Cerebellar cortex (tissue), 1 donor: ENCODE results near the gene VPS72.

Experiments used
- DNase-seq: peaks from one replicate; pipeline ENCODE4 v3.0.0-alpha.2; 2015; ENCODE audit warnings: low spot score

Gene VPS72

DNA sequence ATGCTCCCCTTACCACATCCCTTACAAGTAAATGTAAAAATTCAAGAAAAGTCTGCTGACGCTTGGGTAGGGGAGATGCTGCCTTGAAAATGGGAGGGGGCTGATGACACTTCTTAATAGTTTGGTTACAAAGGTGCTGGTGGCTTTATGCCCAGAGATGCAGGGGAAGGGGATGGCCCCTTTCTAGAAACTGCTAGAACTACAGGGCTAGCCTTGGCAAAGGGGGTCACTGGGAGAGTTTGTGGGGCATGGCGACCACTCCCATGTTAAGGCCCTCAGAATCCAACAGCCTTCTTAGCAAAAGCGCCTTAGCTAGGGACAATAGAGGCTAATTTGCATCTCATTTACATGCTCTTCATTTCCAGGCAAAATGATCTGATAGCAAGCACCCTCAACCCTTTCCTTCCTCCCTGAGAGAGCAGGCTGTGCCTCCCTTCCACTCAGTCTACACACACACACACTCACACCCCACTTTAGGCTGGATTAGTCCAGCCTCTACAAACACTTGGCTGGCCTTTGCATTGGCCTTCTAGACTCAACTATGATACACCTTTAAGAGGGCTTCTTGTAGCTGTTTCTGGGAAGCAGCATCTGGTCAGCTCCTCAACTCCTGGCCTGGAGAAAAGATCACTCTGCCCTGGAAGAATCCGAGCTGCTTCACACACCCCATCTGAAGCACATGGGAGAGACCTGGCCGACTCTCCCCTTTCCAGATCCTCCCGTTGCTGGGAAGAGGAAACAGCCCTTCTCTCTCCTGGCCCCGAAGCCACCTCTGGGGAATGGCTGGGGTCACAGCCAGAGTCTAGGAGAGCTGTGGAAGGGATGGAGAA, 45.3 kb downstream of the VPS72 start:
- peak; percentile 40 for DNase-seq

- DNase-seq, result no peak
Measured at GRCh38 chr1:151143986-151144385, 46.0 kb downstream of the VPS72 start.

GRCh38 chr1:151143057-151143435, 47.0 kb downstream of the VPS72 start:
- no peak for DNase-seq

GRCh38 chr1:151142411-151143056, 47.5 kb downstream of the VPS72 start:
- no peak for DNase-seq

DNA sequence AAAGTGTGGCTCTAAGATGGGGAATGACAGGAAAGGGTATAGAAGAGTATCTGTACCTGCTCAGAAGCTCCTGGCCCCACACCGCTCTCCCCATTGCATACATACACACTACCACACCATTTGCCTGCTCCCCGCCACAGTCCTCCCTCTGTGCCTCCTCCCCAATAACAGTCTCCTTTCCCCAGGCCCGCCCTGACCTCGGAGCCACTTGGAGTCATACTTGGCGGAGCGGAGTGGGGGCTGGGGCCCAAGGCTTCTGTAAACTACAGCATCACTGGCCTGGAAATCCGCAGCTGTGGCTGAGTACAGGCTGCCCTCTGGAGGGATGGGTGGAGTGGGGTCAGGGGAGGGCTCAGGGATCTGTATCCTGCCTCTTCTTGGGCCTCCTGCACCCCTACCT, 52.2 kb downstream of the VPS72 start:
- DNase-seq, result no peak

DNA sequence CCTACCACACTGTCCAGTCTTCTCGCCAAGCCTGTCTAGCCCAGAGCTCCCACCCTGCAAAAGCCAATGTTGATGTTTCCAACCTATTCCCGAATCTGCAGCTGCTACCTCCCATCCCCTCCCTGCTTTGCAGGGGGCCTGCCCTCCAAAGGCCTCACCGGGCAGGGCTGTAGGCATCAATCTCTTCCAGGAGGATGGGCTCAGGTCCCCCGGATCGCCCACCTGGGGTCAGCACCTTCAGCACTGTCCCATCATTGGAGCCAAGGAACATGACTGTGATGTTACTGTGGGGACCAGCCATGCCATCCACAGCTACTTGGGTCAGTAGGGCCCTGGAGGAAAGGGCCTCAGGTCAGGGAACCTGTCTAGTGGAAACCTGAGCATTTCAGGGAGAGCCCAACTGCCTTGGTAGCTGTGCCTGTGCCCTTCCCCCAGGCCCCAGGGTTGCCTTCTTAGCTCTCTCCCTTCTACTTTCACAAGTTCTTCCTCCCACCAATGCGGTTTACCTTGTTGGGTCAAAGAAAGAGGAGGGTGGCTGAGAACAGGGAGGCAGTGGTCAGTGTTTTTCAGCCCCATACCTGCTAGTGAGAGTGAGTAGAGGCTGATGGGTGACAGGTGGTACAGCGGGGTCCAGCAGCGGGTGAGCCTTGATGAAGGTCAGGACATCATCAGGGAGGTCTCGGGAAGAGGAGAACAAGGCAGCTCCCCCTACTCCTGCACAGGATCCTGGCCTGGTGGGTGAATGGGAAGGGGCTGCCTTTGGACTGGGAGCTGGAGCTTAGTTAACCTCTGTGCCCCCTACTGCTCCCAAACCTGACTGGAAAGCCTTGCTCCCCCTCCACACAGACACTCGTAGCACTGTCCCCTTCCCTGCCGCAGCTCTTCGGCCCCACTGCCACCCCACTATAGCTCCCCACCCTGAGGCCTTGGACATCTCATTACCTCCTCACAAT, 54.3 kb downstream of the VPS72 start:
- no peak for DNase-seq

GRCh38 chr1:151134991-151135390, 55.0 kb downstream of the VPS72 start:
- DNase-seq, result no peak

GRCh38 chr1:151134396-151134795, 55.6 kb downstream of the VPS72 start:
- no peak for DNase-seq

DNA sequence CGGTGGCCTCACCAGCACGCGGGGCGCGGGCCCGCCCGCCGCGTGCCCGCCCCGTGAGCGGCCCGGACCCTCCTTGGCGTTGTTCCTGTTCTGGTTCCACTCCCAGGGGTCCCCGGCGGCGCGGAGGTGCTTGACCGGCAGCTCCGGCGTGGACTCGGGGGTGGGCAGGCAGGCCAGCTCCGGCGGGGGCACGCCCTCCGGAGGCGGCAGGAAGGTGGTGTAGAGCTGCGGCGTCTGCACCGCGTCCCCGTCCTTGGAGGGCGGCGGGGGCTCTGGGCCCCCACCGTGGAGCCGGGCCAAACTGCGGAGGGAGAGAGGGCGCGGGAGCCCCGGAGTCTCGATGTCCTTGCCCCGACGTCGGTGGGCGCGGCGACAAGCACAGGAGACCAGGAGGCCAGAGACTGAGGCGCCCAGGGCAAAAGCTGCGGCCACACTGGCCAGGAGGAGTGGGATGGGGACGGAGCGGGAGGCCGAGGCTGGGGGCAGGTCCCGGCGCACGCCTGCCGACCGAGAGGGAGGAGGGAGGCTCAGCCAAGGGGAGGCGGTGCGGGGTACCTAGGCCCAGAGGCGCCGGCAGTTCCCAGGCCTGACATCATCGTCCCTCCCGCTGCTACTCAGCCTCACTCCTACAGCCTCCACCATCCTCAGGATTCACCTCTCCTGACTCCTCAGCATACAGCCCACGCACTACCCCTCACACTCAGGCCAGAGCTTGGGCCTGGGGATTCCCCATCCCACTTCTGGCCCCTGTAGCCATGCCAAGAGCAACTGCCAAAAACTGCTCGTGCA, 56.8 kb downstream of the VPS72 start:
- no peak for DNase-seq

DNA sequence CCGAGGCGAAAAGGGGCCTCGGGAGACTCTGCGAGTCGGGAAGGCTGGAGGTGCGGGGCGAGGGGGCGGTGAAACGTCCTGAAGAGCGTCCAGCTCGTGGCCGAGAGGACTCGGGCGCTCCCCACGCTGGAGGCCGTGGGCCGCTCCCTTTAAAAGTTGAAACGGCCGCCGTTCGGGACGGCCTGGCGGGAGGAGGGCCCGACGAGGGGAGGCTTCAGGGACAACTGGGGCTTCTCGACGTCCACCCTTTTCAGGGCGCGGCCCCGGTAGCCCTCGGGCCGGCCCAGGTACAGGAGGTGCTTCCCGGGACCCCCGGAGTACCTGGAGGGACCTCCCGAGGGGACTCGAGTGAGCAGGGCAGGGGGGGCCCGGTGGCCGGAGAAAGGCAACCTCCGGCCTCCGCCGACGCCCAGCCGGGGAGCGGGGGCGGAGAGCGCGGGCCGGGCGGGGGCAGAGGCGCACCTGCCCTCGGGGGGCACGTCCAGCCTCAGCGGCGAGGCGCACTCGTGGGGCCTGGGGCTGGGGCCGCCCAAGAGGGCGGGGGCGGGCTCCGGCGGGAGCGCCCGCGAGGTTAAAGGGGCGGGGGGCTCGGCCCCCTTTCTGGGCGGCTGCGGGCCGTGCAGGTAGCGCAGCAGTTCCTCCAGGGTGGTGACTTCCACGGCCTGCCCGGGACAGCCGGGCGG, 57.5 kb downstream of the VPS72 start:
- DNase-seq, result no peak

DNA sequence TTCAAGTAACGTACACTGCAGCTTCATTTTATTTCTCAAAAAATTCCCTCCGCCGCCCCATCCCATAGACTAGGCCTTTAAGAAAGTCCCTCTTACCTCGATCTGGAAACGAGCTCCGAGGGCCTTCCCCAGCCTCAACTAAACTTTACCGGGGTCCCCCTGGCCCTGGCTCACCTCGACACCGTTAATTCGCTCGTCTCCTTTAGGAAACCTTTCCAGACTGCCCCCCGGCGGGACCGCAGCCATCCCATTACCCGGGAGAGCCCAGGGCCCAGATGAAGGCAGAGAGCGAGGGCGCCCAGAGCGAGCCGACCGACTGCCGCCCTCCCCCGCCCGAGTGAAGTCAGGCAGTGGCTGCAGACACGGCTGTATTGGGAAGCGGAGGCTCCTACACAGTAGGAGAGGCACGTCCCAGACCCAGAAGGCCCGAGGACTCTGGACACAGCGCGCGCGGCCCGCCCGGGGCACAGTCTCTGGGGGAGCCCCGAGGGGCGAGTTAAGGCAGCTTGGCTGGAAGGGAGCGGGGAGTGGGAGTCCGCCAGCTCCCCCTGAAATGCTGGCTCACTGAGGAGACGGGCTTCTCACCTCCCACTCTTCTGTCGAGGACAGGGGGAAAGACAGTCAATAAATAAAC, 58.2 kb downstream of the VPS72 start:
- DNase-seq, result no peak

DNA sequence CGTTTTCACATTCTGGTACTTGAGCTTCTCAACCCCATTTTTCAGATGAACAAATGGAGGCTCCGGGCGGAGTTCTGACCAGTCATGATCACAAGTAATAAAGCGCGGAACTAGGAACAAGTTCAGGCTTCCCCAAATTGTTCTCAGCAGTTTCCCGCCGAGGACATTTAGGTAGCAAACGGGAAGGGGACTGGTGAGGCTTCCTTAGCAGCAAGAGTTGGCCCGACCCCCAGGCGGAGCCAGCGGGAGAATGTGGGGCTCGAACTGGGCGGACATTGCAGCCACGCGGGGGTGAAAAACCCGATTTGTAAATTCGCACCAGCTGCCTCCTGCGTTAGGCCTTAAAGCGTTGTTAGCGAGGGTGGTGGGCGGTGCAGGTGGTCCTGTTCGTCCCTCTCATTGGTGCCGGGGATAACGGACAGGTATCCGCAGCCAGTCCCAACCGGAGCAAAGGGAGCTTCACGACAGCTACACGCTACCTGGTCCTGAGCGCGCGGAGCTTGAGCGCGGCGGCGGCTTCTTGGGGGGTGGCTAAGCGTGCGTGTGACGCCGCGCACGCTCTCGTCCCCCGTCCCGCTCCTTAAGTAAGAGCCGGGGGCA, 58.9 kb downstream of the VPS72 start:
- DNase-seq, result peak; percentile 95

DNA sequence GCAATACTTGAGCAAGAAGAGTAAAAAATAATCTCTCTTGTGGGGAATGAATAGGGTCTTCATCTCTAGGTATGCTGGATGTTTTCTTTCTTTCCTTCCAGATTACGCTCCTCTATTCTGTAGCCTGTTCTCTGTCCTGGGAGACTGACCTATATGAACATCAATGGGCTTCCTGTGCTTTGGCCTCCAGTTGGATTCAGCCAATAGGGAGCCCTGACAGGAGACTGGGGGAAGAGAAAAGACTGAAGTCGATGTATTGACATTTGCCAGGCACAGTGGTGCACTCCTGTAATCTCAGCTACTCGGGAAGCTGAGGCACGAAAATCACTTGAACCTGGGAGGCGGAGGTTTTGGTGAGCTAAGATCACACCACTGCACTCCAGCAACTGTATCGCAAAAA, 61.2 kb downstream of the VPS72 start:
- no peak for DNase-seq
